Mucosa of rectum (tissue), 2 donors: ENCODE data around the gene RAB30.

Experiments used
- H3K27ac ChIP-seq, 2 donors: one replicate each; pipeline ENCODE4 v1.7.0; 2013; ENCODE audit warnings: inconsistent platforms in 2 of 2, low read depth in 2 of 2, low read length in 2 of 2
- H3K27me3 ChIP-seq, 2 donors: one replicate each; pipeline ENCODE4 v1.7.0; 2013; ENCODE audit warnings: low read length in 2 of 2; ENCODE audit not compliant: control insufficient read depth in 2 of 2, insufficient read depth in 2 of 2
- H3K36me3 ChIP-seq, 2 donors: one replicate each; pipeline ENCODE4 v1.7.0; 2013; ENCODE audit warnings: low read length in 2 of 2; ENCODE audit not compliant: control insufficient read depth in 2 of 2, insufficient read depth in 2 of 2
- H3K4me1 ChIP-seq, 2 donors: one replicate each; pipeline ENCODE4 v1.7.0; 2013; ENCODE audit warnings: low read length in 2 of 2, mild to moderate bottlenecking in 1 of 2; ENCODE audit not compliant: control insufficient read depth in 2 of 2, insufficient read depth in 2 of 2
- H3K4me3 ChIP-seq, 2 donors: one replicate each; pipeline ENCODE4 v1.7.0; 2013; ENCODE audit warnings: low read length in 2 of 2
- H3K9ac ChIP-seq, 2 donors: one replicate each; pipeline ENCODE4 v1.7.0; 2013; ENCODE audit warnings: low read length in 2 of 2, low read depth in 1 of 2, mild to moderate bottlenecking in 1 of 2
- H3K9me3 ChIP-seq, 2 donors: one replicate each; pipeline ENCODE4 v1.7.0; 2013; ENCODE audit warnings: low read length in 2 of 2; ENCODE audit not compliant: control insufficient read depth in 2 of 2
- donor health status: healthy.
- donor health status: Normal muscosa, but diverticular disease.

RAB30 gene, protein sequence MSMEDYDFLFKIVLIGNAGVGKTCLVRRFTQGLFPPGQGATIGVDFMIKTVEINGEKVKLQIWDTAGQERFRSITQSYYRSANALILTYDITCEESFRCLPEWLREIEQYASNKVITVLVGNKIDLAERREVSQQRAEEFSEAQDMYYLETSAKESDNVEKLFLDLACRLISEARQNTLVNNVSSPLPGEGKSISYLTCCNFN

DNA sequence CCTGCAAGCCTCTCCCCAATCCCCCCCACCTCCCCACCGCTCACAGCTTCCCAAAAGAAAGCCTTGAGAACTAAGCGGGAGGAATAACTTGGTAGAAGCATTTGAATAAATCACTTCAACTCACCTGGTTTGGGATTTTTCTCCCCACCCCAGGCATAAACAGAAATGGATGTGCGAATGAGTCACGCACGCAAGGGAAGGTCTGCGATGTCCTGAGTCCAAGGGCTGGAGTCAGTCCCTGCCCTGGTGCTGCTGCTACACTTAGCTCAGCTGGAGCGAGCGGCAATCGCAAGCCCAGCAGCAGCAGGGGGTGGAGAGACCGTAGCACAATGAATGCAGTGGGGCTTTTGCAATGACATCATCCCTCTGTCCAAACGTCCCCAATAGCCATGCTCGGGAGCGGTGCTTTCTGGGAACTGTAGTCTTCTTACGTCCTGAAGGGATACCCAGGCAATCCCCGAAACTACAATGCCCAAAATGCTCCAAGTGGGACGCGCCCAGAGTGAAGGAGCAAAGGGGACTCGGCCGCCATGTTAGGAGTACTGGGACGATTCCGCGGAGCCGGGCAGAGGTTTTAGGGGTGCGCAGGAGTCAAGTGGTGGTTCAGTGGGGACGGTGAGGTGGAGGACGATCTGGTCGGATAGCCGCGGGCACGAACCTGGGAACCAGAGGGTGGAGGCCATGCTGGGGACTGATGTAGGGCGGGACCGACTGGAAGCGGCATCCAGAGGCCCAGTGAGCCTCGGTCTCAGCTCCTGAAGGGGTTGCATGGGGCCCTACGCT is at the start of gene RAB30:
TSS of gene RAB30 (minus strand) at position 331 of the 783 bp plus-strand sequence. CDS start 74,581 bp downstream, outside the sequence.
- Histone ChIP-seq H3K4me1 (peaks cover 14 to 22% of the 10 kb centered on the region in 2 donors), H3K4me3 (peak within 1 kb of the TSS; percentile 96 to 100), H3K27ac (peak within 1 kb of the TSS; percentile 94)

DNA sequence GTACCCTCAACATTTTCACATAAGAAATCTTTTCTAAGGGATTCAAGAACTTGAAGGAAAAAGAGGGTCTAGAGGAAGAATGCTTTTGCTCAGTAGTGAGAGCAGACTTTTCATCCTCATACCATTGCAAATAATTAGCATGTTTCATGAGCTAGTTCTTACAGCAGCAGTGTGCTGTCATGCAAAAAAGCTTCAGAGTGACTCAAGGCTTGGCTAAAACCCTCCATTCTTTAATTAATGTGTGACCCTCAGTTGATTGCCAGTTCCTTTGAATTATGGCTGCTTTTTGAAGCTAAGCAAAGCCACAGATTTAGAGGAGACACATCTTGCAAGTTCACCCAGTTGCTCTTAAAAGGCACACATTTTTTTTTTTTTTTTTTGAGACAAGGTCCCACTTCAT is 48.6 kb upstream of the RAB30 start:
- Histone ChIP-seq H3K4me3 (no peak overlapping the region), H3K9me3 (no peaks in the 10 kb centered on the region), H3K27ac (no peak overlapping the region), H3K4me1 (peaks cover 2 to 14% of the 10 kb centered on the region in 2 donors), H3K36me3 (no peaks in the 10 kb centered on the region), H3K27me3 (no peaks in the 10 kb centered on the region), H3K9ac (no peak overlapping the region)

More for the DNA sequence above, at the start of gene RAB30:
- peaks cover 2 to 5% of the 10 kb centered on the region in 2 donors for H3K36me3 ChIP-seq
- H3K27me3 ChIP-seq = peaks cover 0 to 7% of the 10 kb centered on the region in 2 donors
- H3K9me3 ChIP-seq = no peaks in the 10 kb centered on the region
- H3K9ac ChIP-seq = peak within 1 kb of the TSS; percentile 95 to 99

DNA sequence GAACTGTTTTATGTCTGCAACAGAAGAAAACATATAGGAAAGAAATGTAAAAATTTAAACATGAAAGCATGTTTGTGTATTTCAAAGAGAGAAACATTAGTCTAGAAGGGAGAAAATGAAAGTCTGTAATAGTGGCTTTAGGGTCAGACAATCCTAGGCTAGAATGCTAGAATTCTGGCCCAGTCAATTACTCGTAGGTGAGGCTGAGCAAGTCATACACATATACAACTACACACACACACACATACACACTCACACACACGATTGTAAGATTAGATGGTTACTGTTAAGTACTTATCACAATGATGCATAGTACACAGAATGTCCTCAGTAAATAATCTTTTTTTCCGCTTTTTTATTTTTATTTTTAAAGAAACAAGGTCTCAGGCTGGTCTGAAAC is 47.5 kb upstream of the RAB30 start:
- Histone ChIP-seq H3K27ac (no peak overlapping the region), H3K4me3 (no peak overlapping the region), H3K36me3 (no peaks in the 10 kb centered on the region), H3K4me1 (peaks cover 2 to 14% of the 10 kb centered on the region in 2 donors), H3K9ac (no peak overlapping the region), H3K9me3 (no peaks in the 10 kb centered on the region), H3K27me3 (no peaks in the 10 kb centered on the region)

DNA sequence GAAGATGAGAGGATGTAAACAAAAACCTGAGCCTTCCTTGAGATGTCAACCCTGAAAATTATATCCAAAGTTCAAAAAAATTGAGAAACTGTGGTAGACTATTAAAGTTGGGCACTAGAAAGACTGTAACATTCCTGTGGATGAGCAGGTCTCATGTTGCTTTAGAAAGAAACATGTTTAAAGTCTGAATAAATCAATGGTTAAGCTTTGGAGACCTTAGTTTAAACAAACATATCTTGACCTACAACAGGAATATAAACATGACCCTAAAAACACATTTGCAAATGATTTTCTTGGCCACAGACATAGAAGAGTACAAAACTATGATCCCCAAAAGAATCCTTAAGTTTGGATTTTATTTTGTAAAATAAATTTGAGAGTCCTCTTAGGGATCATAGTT is 47.1 kb upstream of the RAB30 start:
- Histone ChIP-seq H3K36me3 (no peaks in the 10 kb centered on the region), H3K9me3 (no peaks in the 10 kb centered on the region), H3K27me3 (no peaks in the 10 kb centered on the region), H3K27ac (no peak overlapping the region), H3K9ac (no peak overlapping the region), H3K4me3 (no peak overlapping the region), H3K4me1 (peaks cover 2 to 14% of the 10 kb centered on the region in 2 donors)

DNA sequence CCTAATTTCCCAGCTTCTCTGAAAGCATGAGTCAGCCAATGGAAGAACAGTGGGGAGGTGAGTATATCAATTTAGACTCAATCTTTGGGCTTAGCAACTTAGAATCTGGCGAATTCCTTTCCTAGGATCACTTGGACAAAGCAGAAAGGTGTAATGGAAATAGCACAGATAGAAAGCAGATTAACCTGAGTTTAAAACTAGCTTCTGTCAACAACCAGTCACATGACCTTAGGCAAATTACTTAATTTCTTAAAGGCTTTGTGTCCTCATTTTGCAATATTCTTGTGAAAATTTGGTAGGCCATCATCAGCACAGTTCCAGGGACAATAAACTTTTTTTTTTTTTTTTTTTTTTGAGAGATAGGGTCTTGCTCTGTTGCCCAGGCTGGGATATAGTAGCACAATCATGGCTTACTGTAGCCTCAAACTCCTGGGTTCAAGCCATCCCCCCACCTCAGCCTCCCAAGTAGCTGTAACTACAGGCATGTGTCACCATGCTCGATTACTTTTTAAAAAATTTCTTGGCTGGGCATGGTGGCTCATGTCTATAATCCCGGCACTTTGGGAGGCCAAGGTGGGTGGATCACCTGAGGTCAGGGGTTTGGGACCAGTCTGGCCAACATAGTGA is 44.4 kb upstream of the RAB30 start:
- no peak overlapping the region for H3K27ac ChIP-seq
- H3K27me3 ChIP-seq = no peaks in the 10 kb centered on the region

DNA sequence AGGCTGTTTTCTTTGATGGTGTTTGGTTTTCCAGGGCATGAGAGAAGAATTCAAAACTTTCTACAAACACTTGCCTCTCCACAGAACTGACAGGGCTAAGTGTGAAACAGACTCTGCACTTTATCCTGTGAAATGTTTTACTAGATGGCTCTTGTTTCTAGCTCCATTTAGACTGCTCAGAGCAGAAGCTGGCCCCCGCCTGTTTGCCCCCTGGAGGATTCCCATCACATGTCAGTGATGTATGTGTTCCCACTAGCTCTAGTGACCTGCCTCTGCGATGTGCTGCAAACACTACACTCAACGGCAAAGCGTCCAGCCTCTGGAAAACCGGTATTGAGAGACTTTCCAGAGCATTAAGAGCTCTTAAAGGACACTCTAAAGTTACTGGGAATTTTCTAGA is 43.9 kb upstream of the RAB30 start:
- Histone ChIP-seq H3K4me1 (peaks cover 2 to 14% of the 10 kb centered on the region in 2 donors), H3K27me3 (no peaks in the 10 kb centered on the region), H3K4me3 (peak overlapping the region in 1 of 2 donors; percentile 55), H3K9me3 (no peaks in the 10 kb centered on the region), H3K27ac (no peak overlapping the region), H3K9ac (no peak overlapping the region), H3K36me3 (no peaks in the 10 kb centered on the region)

More for the DNA sequence above, 44.4 kb upstream of the RAB30 start:
- Histone ChIP-seq H3K4me3 (peak overlapping the region in 1 of 2 donors; percentile 66), H3K4me1 (peaks cover 2 to 14% of the 10 kb centered on the region in 2 donors), H3K36me3 (no peaks in the 10 kb centered on the region), H3K9me3 (no peaks in the 10 kb centered on the region), H3K9ac (no peak overlapping the region)

- H3K27ac ChIP-seq = no peak overlapping the region
- no peaks in the 10 kb centered on the region for H3K36me3 ChIP-seq
- H3K9me3 ChIP-seq = no peaks in the 10 kb centered on the region
- peaks cover 2 to 14% of the 10 kb centered on the region in 2 donors for H3K4me1 ChIP-seq
- H3K9ac ChIP-seq = no peak overlapping the region
- no peaks in the 10 kb centered on the region for H3K27me3 ChIP-seq
- no peak overlapping the region for H3K4me3 ChIP-seq
Measured at GRCh38 chr11:83115026-83115425, 43.3 kb upstream of the RAB30 start.

GRCh38 chr11:83112886-83113285 is 41.2 kb upstream of the RAB30 start:
- Histone ChIP-seq H3K9me3 (no peaks in the 10 kb centered on the region), H3K4me3 (no peak overlapping the region), H3K27ac (no peak overlapping the region), H3K36me3 (no peaks in the 10 kb centered on the region), H3K27me3 (no peaks in the 10 kb centered on the region), H3K9ac (no peak overlapping the region), H3K4me1 (peaks cover 2 to 12% of the 10 kb centered on the region in 2 donors)

DNA sequence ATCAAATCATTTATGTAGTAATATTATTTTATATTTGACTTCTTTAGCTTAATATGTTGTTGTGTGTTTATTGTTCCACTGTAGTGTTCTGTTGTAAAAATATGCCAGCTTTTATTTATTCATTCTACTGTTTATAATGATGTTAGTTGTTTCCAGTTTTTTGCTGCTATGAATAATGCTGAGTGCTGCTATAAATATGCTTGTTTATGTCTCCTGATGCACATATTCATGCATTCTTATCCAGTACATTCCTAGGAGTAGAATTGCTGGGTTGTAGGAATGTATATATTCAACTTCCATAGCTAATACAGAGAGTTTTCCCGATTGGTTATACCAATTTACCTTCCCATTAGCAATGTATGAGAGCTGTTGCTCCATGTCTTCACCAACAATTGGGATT is 33.5 kb upstream of the RAB30 start:
- no peaks in the 10 kb centered on the region for H3K9me3 ChIP-seq

DNA sequence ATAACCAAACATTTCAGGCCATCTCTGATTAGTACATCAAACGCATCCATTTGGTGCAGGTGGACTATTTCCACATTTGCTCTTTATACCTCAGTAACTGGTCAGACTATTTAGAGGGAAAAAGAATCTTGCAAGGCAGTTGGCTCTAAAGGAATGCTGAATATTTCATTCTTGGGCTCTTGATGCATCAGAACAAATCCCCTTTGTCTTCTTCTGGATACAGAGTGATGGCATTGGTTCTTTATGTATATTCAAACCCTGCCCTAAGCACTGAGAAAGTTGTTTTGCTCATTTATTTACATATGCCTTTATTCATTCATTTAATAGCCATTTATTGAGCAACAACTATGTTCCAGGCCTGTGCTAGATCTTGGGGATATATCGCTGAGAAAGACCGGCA is 31.1 kb upstream of the RAB30 start:
- H3K4me3 ChIP-seq = no peak overlapping the region
- no peaks in the 10 kb centered on the region for H3K36me3 ChIP-seq
- H3K27me3 ChIP-seq = no peaks in the 10 kb centered on the region
- H3K27ac ChIP-seq = no peak overlapping the region
- H3K9me3 ChIP-seq = no peaks in the 10 kb centered on the region
- no peaks in the 10 kb centered on the region for H3K4me1 ChIP-seq
- no peak overlapping the region for H3K9ac ChIP-seq

More for the DNA sequence above, 33.5 kb upstream of the RAB30 start:
- no peak overlapping the region for H3K4me3 ChIP-seq
- H3K27ac ChIP-seq = no peak overlapping the region
- H3K36me3 ChIP-seq = no peaks in the 10 kb centered on the region
- no peak overlapping the region for H3K9ac ChIP-seq
- H3K4me1 ChIP-seq = no peaks in the 10 kb centered on the region
- H3K27me3 ChIP-seq = no peaks in the 10 kb centered on the region
